ENCODE data around the gene STRC. TPM values are rescaled to one million over a fixed set of nuclear protein-coding genes. Genes with fewer than 3 reads are reported as not detected.

STRC gene
- total and polyA plus RNA-seq, 2 donors (not counting 3 experiments of a cell fraction or from before 2014, with no cell fraction given) = 0.10 TPM; not detected in 1

- POLR2A ChIA-PET = no interaction called here
- no peak for TF ChIP-seq JUN (IDR thresholded peaks at IDR 0.05; ENCODE audit: borderline replicate concordance, insufficient read depth, insufficient read length, low read depth)
- no peak for TF ChIP-seq GATA2 (IDR thresholded peaks at IDR 0.05; ENCODE audit: insufficient read depth, insufficient read length, low read depth, low read length)
- TF ChIP-seq POLR2A (IDR thresholded peaks at IDR 0.05; ENCODE audit: low read depth, low read length) = no peak
- no peak for TF ChIP-seq EZH2 (IDR thresholded peaks at IDR 0.05; ENCODE audit: borderline replicate concordance, low read depth, low read length, severe bottlenecking)
- TF ChIP-seq FOS (IDR thresholded peaks at IDR 0.05; ENCODE audit: borderline replicate concordance, insufficient read depth, low read length) = no peak
- no peak for TF ChIP-seq POLR2AphosphoS5 (IDR thresholded peaks at IDR 0.05; ENCODE audit: insufficient read depth, low read depth, low read length)
- no peak for TF ChIP-seq MYC (IDR thresholded peaks at IDR 0.05; ENCODE audit: low read depth, low read length)
- TF ChIP-seq CTCF (IDR thresholded peaks at IDR 0.05; ENCODE audit: extremely low read depth in 1 of 2, insufficient read depth in 1 of 2, low read depth in 1 of 2, low read length in 2 of 2) = no peak
- no peak for TF ChIP-seq MAX (IDR thresholded peaks at IDR 0.05; ENCODE audit: insufficient read depth, insufficient read length)
- Histone ChIP-seq H3K9me3 (replicated peaks; ENCODE audit: control insufficient read depth, insufficient read depth, low read length) (no peaks in the 10 kb centered on the region), H3K27me3 (ENCODE audit: control insufficient read depth in 2 of 2, insufficient read depth in 2 of 2, low read length in 2 of 2) (no peaks in the 10 kb centered on the region), H2AFZ (ENCODE audit: low read depth, low read length) (no peak overlapping the region), H3K4me1 (ENCODE audit: control insufficient read depth, extremely low read depth, insufficient read depth, low read length) (no peaks in the 10 kb centered on the region), H3K9ac (replicated peaks; ENCODE audit: extremely low read depth, insufficient read depth, low read length) (no peak overlapping the region), H3K36me3 (ENCODE audit: control insufficient read depth in 2 of 2, extremely low read depth in 1 of 2, insufficient read depth in 2 of 2, low read length in 2 of 2) (no peaks in the 10 kb centered on the region), H3K9me1 (replicated peaks; ENCODE audit: control insufficient read depth, extremely low read depth, insufficient read depth, low read length) (no peaks in the 10 kb centered on the region), H3K27ac (ENCODE audit: insufficient read depth, low read depth, low read length) (no peak overlapping the region), H3K4me3 (replicated peaks in 1 of 3; ENCODE audit: insufficient read depth in 1 of 3, low read depth in 1 of 3, low read length in 3 of 3) (no peak overlapping the region), H3K79me2 (ENCODE audit: control insufficient read depth, insufficient read depth, low read length) (no peaks in the 10 kb centered on the region), H3K4me2 (ENCODE audit: insufficient read depth, low read length) (no peak overlapping the region), H4K20me1 (replicated peaks; ENCODE audit: control insufficient read depth, extremely low read depth, insufficient read depth, low read length) (no peaks in the 10 kb centered on the region)
- dilution Hi-C loops (cut with MboI; ENCODE audit: extremely low pct_ligation_motif_present, low sequenced_read_pairs) = no loop called here
- no TSS peak for BruUV-seq (replicated peaks)
- no peak for DNase-seq (ENCODE audit: low read depth, low spot score)
- CTCF ChIA-PET = interaction anchor here (0.5 to 1.1 kb wide), 3 partner anchors 9 to 42 kb away, joined by 3 to 5 read pairs (median 4); no protein-coding TSS in a partner anchor
- no peak for FAIRE-seq
- intact Hi-C loops (cut with micrococcal nuclease) = no loop called here
Observed at GRCh38 chr15:43552256-43552655, 66.3 kb downstream of the STRC start.

All from endothelial cell of umbilical vein (primary cell).